ENCODE measurements around the gene PGLYRP4.
"Not testable (repeated sequence)": the region's sequence is repeated elsewhere in the genome, so short reads cannot be mapped to it uniquely, and the experiment has no call there.

PGLYRP4 gene

GRCh38 chr1:153350321-153350957 lies 1.8 kb upstream of the PGLYRP4 start:
- DNase-seq (ENCODE audit: low read depth) = no peak
- no peak overlapping the region for H3K4me3 ChIP-seq (ENCODE audit: low read depth, low read length)
- no peak for TF ChIP-seq CTCF (IDR thresholded peaks at IDR 0.05; ENCODE audit: control insufficient read depth, extremely low read depth, insufficient read depth)

GRCh38 chr1:153349363-153350320 lies 1.0 kb upstream of the PGLYRP4 start:
- no peak overlapping the region for H3K4me3 ChIP-seq (ENCODE audit: low read depth, low read length)
- TF ChIP-seq CTCF (IDR thresholded peaks at IDR 0.05; ENCODE audit: control insufficient read depth, extremely low read depth, insufficient read depth) = no peak
- no peak for DNase-seq (ENCODE audit: low read depth)

GRCh38 chr1:153347856-153348255 lies 785 bp downstream of the PGLYRP4 start:
- no peak overlapping the region for H3K4me3 ChIP-seq (ENCODE audit: low read depth, low read length)
- no peak for DNase-seq (ENCODE audit: low read depth)
- TF ChIP-seq CTCF (IDR thresholded peaks at IDR 0.05; ENCODE audit: control insufficient read depth, extremely low read depth, insufficient read depth) = no peak

- not testable (repeated sequence) for DNase-seq (ENCODE audit: low read depth); H3K4me3 ChIP-seq (ENCODE audit: low read depth, low read length)
These were observed 1.6 kb downstream of the PGLYRP4 start for GRCh38 chr1:153347049-153347448.

- no peak for DNase-seq (ENCODE audit: low read depth)
- TF ChIP-seq CTCF (IDR thresholded peaks at IDR 0.05; ENCODE audit: control insufficient read depth, extremely low read depth, insufficient read depth) = no peak
- H3K4me3 ChIP-seq (ENCODE audit: low read depth, low read length) = no peak overlapping the region
These were observed 2.4 kb downstream of the PGLYRP4 start for GRCh38 chr1:153346077-153346723.

GRCh38 chr1:153345187-153346076 lies 3.2 kb downstream of the PGLYRP4 start:
- no peak overlapping the region for H3K4me3 ChIP-seq (ENCODE audit: low read depth, low read length)
- no peak for DNase-seq (ENCODE audit: low read depth)
- TF ChIP-seq CTCF (IDR thresholded peaks at IDR 0.05; ENCODE audit: control insufficient read depth, extremely low read depth, insufficient read depth) = no peak

Data from LNCaP clone FGC (cell line).